Stimulated activated CD8-positive, alpha-beta memory T cell treated with anti-CD3 and anti-CD28 coated beads, Interleukin-15, amount 100 ng/mL, for 48 hours (primary cell): Measurements from ENCODE around the gene FGD3.
A peak's percentile ranks its signal among the peaks of the same experiment; 100 is the strongest.

Source experiments
- DNase-seq, 2 donors: peaks; one replicate each; pipeline ENCODE4 v3.0.0-alpha.2; 2020; ENCODE audit warnings: low read depth in 2 of 2

Gene FGD3

GRCh38 chr9:93072383-93072795 lies 125.1 kb downstream of the FGD3 start:
- no peak for DNase-seq

- DNase-seq: no peak
Observed at GRCh38 chr9:93076101-93076791, 128.9 kb downstream of the FGD3 start.

- no peak for DNase-seq
Observed at GRCh38 chr9:93076792-93077128, 129.4 kb downstream of the FGD3 start.

GRCh38 chr9:93077367-93077766 lies 130.0 kb downstream of the FGD3 start:
- no peak for DNase-seq

GRCh38 chr9:93077811-93078210 lies 130.5 kb downstream of the FGD3 start:
- no peak for DNase-seq

- no peak for DNase-seq
Observed at GRCh38 chr9:93079371-93079770, 132.0 kb downstream of the FGD3 start.

- no peak for DNase-seq
Observed at GRCh38 chr9:93080406-93080805, 133.1 kb downstream of the FGD3 start.

GRCh38 chr9:93081081-93081529 lies 133.8 kb downstream of the FGD3 start:
- no peak for DNase-seq

- no peak for DNase-seq
Observed at GRCh38 chr9:93081931-93082330, 134.6 kb downstream of the FGD3 start.

GRCh38 chr9:93082841-93083411 lies 135.6 kb downstream of the FGD3 start:
- DNase-seq: no peak

GRCh38 chr9:93083592-93084470 lies 136.5 kb downstream of the FGD3 start:
- DNase-seq: peak in 1 of 2 donors; percentile 42

GRCh38 chr9:93084471-93084881 lies 137.2 kb downstream of the FGD3 start:
- no peak for DNase-seq

GRCh38 chr9:93085676-93086075 lies 138.4 kb downstream of the FGD3 start:
- no peak for DNase-seq
